Right lobe of liver (tissue), 6 donors: Measurements from ENCODE around the gene HNRNPA0. TPM values are rescaled to one million over a fixed set of nuclear protein-coding genes. Genes with fewer than 3 reads are reported as not detected.

ENCODE experiments used
- ATAC-seq, 4 donors: fragments of 200-7000 bp; cut with Tn5 transposase; one replicate each; pipeline ENCODE4 v1.9.1; 2020; ENCODE audit warnings: mild to moderate bottlenecking in 4 of 4, moderate library complexity in 4 of 4
- DNase-seq, 3 donors: peaks; one replicate each; pipeline ENCODE4 v3.0.0-alpha.2; 2020
- H3K27ac ChIP-seq, 3 donors: fragments of 200-600 bp; one replicate each; pipeline ENCODE4 v1.8.0; 2022
- H3K27me3 ChIP-seq, 2 donors: fragments of 200-600 bp; one replicate each; pipeline ENCODE4 v1.8.0; 2022
- H3K36me3 ChIP-seq, 4 donors: fragments of 200-600 bp; sonication (generic) in 1 of 4; one replicate each; pipeline versions ENCODE4 v1.5.1 to v1.8.0; 2017 to 2022; ENCODE audit warnings: control low read depth in 1 of 4
- H3K4me1 ChIP-seq, 4 donors: fragments of 200-600 bp; sonication (generic) in 1 of 4; one replicate each; pipeline versions ENCODE4 v1.5.1 to v1.8.0; 2017 to 2022; ENCODE audit warnings: control low read depth in 1 of 4
- H3K4me3 ChIP-seq, 3 donors: fragments of 200-600 bp; one replicate each; pipeline ENCODE4 v1.8.0; 2022
- H3K9me3 ChIP-seq, 4 donors: fragments of 200-600 bp; sonication (generic) in 1 of 4; one replicate each; pipeline versions ENCODE4 v1.5.1 to v1.8.0; 2017 to 2022; ENCODE audit warnings: control low read depth in 1 of 4
- POLR2A ChIP-seq: fragments of 450-650 bp; IDR thresholded peaks from one replicate; pipeline ENCODE4 v1.6.1; 2017; ENCODE audit warnings: antibody characterized with exemption, mild to moderate bottlenecking
- WGBS: methylation state at CpG from one replicate; pipeline ENCODE4 v1.1.6; 2018; ENCODE audit warnings: low coverage, low lambda C conversion rate; ENCODE audit not compliant: insufficient coverage; ENCODE audit errors: missing lambda C conversion rate; 5-methylcytosine and 5-hydroxymethylcytosine counted together
- intact Hi-C, 2 donors: fragments of 100-400 bp; cut with DNase I; formaldehyde crosslinking; loops; one replicate each; pipeline versions ENCODE4 v1.11.2 to v1.14.1; 2022
- total RNA-seq, 6 experiments: library from RNA; depleted of rRNA in 2 of 6; stranded (reverse); fragments of >200 nt in 2 of 6; fragmentation: NEBNext Ultra II Directional in 3 of 6; extraction: Animal tissue kit (Norgen Biotek cat#: 25700) in 3 of 6; gene quantifications; one replicate each; pipeline versions ENCODE4 v1.1.0 to v1.2.4, GENCODE V29; 2016 to 2023
- TF ChIP-seq, protein P1 (sequence below), 4 donors: fragments of 200-600 bp in 3 of 4; fragments of 450-650 bp in 1 of 4; IDR thresholded peaks; one replicate each; pipeline versions ENCODE4 v1.5.1 to v1.8.0; 2016 to 2022; ENCODE audit warnings: antibody characterized with exemption in 4 of 4, mild to moderate bottlenecking in 2 of 4
- donor health status: DM: no; HTN: yes; CAD: no.
- donor health status: DM: no; HTN: no; CAD: no.
- donor health status: DM: no; HTN: no; CAD: no.
- donor health status: DM: no; HTN: yes; CAD: no.
- donor health status: DM: no; HTN: yes; CAD: no.

Gene HNRNPA0
- total RNA-seq, 6 experiments from 2014 or later = 3.6 to 9.8 (median 8.1) TPM

DNA sequence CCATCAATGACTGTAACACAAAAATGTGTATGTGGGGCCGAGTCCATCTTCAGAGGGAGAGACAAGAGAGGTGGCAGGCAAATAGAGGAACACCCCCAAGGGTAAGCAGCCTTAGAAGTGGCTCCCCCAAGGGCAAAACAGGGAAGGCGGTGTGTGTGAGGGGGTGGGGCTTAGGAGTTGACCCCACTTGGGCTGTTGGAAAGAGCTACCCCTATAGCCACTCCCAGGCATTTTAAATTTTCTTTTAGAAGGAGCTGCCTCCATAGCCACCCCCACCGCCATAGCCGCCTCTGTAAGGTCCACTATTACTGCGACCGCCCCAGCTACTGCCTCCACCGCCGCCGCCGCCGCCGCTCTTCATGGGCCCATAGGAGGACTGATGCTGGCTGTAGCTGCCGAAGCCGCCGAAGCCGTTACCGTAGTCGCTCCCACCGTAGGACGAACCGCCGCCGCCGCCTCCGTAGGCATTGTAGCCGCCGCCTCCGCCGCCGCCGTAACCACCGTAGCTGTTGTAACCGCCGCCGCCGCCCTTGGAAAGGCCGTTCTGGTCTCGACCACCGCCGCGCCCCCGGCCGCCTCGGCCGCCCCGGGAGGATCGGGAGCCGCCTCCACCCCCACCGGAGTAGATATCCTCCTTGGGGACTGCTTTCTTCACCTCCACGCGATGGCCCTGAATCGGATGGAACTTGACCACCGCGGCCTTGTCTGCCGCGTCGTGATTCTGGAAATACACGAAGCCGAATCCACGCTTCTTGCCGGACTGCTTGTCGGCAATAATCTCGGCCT lies 1.1 kb downstream of the HNRNPA0 start:
- H3K27ac ChIP-seq = peak overlapping the region; percentile 99
- ATAC-seq (peak in 2 of 4 donors; percentile 1 to 2), DNase-seq (peak; percentile 56 to 73 (median 63))
- under 1% methylated on average over 16 of the region's 63 CpGs for WGBS
- no peaks in the 10 kb centered on the region for H3K9me3 ChIP-seq
- peak overlapping the region; percentile 79 to 83 (median 80) for H3K4me3 ChIP-seq
- H3K36me3 ChIP-seq = no peaks in the 10 kb centered on the region
- intact Hi-C loops = no loop called here
- TF ChIP-seq, protein P1, sequence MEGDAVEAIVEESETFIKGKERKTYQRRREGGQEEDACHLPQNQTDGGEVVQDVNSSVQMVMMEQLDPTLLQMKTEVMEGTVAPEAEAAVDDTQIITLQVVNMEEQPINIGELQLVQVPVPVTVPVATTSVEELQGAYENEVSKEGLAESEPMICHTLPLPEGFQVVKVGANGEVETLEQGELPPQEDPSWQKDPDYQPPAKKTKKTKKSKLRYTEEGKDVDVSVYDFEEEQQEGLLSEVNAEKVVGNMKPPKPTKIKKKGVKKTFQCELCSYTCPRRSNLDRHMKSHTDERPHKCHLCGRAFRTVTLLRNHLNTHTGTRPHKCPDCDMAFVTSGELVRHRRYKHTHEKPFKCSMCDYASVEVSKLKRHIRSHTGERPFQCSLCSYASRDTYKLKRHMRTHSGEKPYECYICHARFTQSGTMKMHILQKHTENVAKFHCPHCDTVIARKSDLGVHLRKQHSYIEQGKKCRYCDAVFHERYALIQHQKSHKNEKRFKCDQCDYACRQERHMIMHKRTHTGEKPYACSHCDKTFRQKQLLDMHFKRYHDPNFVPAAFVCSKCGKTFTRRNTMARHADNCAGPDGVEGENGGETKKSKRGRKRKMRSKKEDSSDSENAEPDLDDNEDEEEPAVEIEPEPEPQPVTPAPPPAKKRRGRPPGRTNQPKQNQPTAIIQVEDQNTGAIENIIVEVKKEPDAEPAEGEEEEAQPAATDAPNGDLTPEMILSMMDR (IDR thresholded peaks at IDR 0.05) = no peak
- TF ChIP-seq POLR2A = no peak
- peaks cover 0 to 17% (median 5%) of the 10 kb centered on the region in 4 donors for H3K4me1 ChIP-seq
- no peaks in the 10 kb centered on the region for H3K27me3 ChIP-seq

DNA sequence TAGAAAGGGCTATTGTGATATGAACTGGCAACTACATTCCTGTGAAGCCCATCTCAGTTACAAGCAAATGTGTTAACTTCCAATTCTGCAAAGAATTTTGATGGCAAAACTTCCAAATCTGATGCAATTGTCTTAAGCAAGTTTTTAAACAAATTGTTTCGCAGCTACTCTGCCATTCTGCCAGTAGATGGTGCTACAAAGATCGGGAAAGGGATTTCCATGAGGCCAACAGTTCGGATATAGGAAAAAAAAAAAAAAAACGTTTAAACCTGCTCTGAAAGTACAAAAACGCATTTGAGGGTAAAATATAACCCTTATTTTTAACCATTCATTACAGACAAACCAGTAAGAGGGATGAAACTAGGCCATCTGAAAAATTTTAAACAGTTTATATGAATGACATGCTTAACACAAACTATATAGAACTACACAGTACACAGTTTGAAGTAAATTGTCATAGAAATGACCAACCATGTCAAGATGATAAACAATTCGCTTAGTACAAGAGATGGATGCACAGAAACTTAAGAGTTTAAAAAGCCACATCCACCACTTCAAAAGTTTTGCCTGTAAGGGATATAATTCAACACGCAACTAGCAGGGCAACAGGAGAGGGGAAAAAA lies 2.2 kb downstream of the HNRNPA0 start:
- no peaks in the 10 kb centered on the region for H3K36me3 ChIP-seq
- TF ChIP-seq POLR2A = no peak
- TF ChIP-seq, protein P1 (IDR thresholded peaks at IDR 0.05) = peak; percentile 59 to 85 (median 77)
- 1% methylated on average over 7 of the region's 7 CpGs for WGBS
- intact Hi-C loops = no loop called here
- H3K4me3 ChIP-seq = peak overlapping the region; percentile 79 to 83 (median 80)
- peaks cover 0 to 22% (median 5%) of the 10 kb centered on the region in 4 donors for H3K4me1 ChIP-seq
- ATAC-seq (no peak), DNase-seq (no peak)
- peak overlapping the region; percentile 2 to 99 (median 7) for H3K27ac ChIP-seq
- no peaks in the 10 kb centered on the region for H3K9me3 ChIP-seq
- no peaks in the 10 kb centered on the region for H3K27me3 ChIP-seq

DNA sequence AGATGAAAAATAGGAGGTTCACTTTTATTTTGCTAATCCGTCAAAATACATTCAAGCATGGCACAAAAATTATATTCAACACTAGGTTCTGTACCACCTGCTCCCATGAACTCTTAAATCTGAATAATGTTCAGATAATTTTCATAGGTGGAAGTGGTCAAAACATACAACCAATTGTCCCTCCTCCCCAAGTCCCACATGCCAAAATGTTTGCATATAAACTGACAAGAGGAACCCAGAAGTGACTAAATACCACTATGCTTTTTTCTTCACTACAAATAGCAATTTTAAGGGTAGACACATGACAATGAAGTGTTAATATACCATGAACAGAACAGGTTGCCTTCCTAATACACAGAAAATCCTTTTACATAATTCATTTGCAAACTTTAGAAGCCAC lies 3.7 kb downstream of the HNRNPA0 start:
- Histone ChIP-seq H3K4me1 (peaks cover 0 to 22% (median 5%) of the 10 kb centered on the region in 4 donors), H3K4me3 (no peak overlapping the region), H3K9me3 (no peaks in the 10 kb centered on the region), H3K27ac (no peak overlapping the region), H3K27me3 (no peaks in the 10 kb centered on the region), H3K36me3 (no peaks in the 10 kb centered on the region)
- 87% methylated on average over 1 of the region's 1 CpG for WGBS
- ATAC-seq = no peak
- DNase-seq = no peak
- intact Hi-C loops = no loop called here
- TF ChIP-seq, protein P1 (IDR thresholded peaks at IDR 0.05) = no peak
- TF ChIP-seq POLR2A = no peak

DNA sequence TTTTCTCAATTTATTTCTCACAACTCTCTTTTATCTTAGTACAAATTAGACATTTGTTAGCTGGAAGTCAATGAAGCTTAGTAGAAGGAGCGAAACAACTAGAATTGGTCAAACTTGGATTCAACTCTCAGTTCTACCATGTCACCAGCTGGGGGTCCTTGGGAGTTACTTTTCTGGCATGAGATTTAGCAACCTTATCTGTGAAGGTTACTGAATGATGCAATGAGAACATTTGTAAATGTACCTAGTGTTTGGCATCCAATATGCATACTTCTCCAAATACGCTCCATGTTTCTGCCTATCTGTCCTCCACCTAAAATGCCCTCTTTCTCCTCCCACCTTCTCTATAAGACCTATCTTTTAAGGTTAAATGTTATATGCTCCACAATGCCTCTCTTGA lies 6.3 kb downstream of the HNRNPA0 start:
- Histone ChIP-seq H3K4me1 (peaks cover 0 to 22% (median 5%) of the 10 kb centered on the region in 4 donors), H3K27me3 (no peaks in the 10 kb centered on the region), H3K9me3 (no peaks in the 10 kb centered on the region), H3K27ac (no peak overlapping the region), H3K4me3 (no peak overlapping the region), H3K36me3 (no peaks in the 10 kb centered on the region)
- 94% methylated on average over 2 of the region's 2 CpGs for WGBS
- no peak for ATAC-seq
- intact Hi-C loops = loop anchor here in 1 of 2 donors (5.0 kb wide), 1 partner anchor 86 kb away; no protein-coding TSS in a partner anchor
- TF ChIP-seq, protein P1 (IDR thresholded peaks at IDR 0.05) = no peak
- no peak for TF ChIP-seq POLR2A
- DNase-seq = no peak
